Skeletal muscle satellite cell (primary cell): Measurements from ENCODE around the gene METTL27.
"Not testable (repeated sequence)": the region's sequence is repeated elsewhere in the genome, so short reads cannot be mapped to it uniquely, and the experiment has no call there.

ENCODE experiments used
- H3K27me3 ChIP-seq: 2 replicates; pipeline ENCODE4 v1.7.0; 2013; ENCODE audit warnings: low read length; ENCODE audit not compliant: control insufficient read depth, insufficient read depth
- H3K36me3 ChIP-seq: 2 replicates; pipeline ENCODE4 v1.7.0; 2013; ENCODE audit warnings: mild to moderate bottlenecking, control low read depth, low read length; ENCODE audit not compliant: insufficient read depth
- H3K4me1 ChIP-seq: 2 replicates; pipeline ENCODE4 v1.7.0; 2013; ENCODE audit warnings: low read length; ENCODE audit not compliant: control insufficient read depth, insufficient read depth
- H3K4me2 ChIP-seq: 2 replicates; pipeline ENCODE4 v1.7.0; 2013; ENCODE audit warnings: mild to moderate bottlenecking, low read length
- H3K4me3 ChIP-seq: 2 replicates; pipeline ENCODE4 v1.7.0; 2013; ENCODE audit warnings: low read length
- H3K9ac ChIP-seq: 2 replicates; pipeline ENCODE4 v1.7.0; 2013; ENCODE audit warnings: mild to moderate bottlenecking, low read depth, low read length, moderate library complexity
- H3K9me3 ChIP-seq: replicated peaks from 2 replicates; pipeline ENCODE4 v1.7.0; 2013; ENCODE audit warnings: mild to moderate bottlenecking, control low read depth, low read length

METTL27 gene

DNA sequence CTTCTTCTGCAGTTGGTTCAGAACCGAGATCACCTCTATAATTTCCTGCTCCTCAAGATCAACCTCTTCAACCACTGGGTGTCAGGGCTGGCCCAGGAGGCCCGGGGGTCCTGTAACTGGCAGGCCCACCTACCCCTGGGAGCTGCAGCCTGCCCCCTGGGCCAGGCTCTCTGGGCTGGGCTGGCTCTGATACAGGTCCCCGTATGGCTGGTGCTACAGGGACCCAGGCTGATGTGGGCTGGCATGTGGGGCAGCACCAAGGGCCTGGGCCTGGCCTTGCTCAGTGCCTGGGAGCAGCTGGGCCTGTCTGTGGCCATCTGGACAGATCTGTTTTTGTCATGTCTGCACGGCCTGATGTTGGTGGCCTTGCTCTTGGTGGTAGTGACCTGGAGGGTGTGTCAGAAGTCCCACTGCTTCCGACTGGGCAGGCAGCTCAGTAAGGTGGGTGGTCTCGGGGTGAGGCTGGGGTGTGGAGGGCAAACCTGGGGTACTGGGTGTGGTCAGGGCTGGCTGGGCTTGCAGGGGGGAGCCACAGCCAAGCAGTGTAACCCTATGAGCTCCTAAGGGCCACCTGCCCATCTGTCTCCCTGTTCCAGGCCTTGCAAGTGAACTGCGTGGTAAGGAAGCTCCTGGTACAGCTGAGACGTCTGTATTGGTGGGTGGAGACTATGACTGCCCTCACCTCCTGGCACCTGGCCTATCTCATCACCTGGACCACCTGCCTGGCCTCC lies 22.8 kb upstream of the METTL27 start:
- peaks cover 5% of the 10 kb centered on the region for H3K27me3 ChIP-seq

DNA sequence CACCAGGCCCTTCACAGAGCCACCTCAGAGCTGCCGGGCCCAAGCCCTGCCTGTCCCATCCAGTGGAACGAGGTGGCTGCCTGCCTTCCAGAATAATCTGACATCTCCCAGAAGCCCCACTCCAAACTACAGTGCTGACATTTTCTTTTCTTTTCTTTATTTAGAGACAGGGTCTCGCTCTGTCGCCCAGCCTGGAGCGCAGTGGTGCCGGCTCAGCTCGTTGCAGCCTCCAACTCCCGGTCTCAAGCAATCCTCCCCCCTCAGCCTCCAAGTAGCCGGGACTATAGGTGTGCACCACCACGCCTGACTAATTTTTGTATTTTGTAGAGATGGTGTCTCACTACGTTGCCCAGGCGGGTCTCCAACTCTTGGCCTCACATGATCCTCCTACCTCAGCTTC lies 19.0 kb upstream of the METTL27 start:
- no peaks in the 10 kb centered on the region for H3K9me3 ChIP-seq
- H3K4me1 ChIP-seq, result no peaks in the 10 kb centered on the region
- H3K4me3 ChIP-seq, result no peak overlapping the region
- no peak overlapping the region for H3K9ac ChIP-seq
- peaks cover 2% of the 10 kb centered on the region for H3K27me3 ChIP-seq
- H3K4me2 ChIP-seq, result no peak overlapping the region
- H3K36me3 ChIP-seq, result no peaks in the 10 kb centered on the region

More for the DNA sequence above, 22.8 kb upstream of the METTL27 start:
- Histone ChIP-seq H3K9me3 (no peaks in the 10 kb centered on the region), H3K36me3 (no peaks in the 10 kb centered on the region), H3K4me1 (no peaks in the 10 kb centered on the region), H3K9ac (no peak overlapping the region), H3K4me2 (no peak overlapping the region), H3K4me3 (no peak overlapping the region)

- H3K4me1 ChIP-seq, result no peaks in the 10 kb centered on the region
- no peaks in the 10 kb centered on the region for H3K36me3 ChIP-seq
- H3K9me3 ChIP-seq, result no peaks in the 10 kb centered on the region
- H3K9ac ChIP-seq, result no peak within 1 kb of the TSS
- peaks cover 2% of the 10 kb centered on the region for H3K27me3 ChIP-seq
- no peak within 1 kb of the TSS for H3K4me3 ChIP-seq
- no peak within 1 kb of the TSS for H3K4me2 ChIP-seq
These were observed 18.5 kb upstream of the METTL27 start, which contains the start of gene TMEM270 for GRCh38 chr7:73860859-73861258. Gene TMEM270 (plus strand): TSS chr7:73861159. CDS start chr7:73861195, 36 bp downstream.

GRCh38 chr7:73858807-73859206 lies 16.5 kb upstream of the METTL27 start:
- H3K36me3 ChIP-seq, result no peaks in the 10 kb centered on the region
- H3K4me3 ChIP-seq, result no peak overlapping the region
- no peaks in the 10 kb centered on the region for H3K9me3 ChIP-seq
- H3K9ac ChIP-seq, result no peak overlapping the region
- H3K4me2 ChIP-seq, result no peak overlapping the region
- H3K4me1 ChIP-seq, result peaks cover 3% of the 10 kb centered on the region
- H3K27me3 ChIP-seq, result peaks cover 2% of the 10 kb centered on the region

DNA sequence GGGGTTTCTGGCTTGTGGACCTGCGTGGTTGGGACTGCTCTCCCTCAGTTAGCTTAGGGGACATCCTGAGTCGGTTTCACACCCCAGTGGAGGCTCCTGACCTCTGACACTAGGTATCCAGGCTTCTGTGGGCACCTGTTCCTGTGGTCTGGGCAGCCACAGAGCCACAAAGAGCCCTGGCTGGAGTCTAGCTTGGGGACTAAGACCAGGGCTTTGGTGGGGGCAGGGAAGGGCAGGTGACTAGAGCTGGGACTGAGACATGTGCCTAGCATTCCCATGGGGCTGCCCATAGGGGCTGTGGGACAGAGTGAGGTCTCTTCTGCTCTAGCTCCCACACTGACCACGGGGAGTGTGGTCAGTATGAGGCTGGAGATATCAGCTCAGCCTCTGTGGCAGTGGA lies 14.6 kb upstream of the METTL27 start:
- Histone ChIP-seq H3K4me1 (peaks cover 8% of the 10 kb centered on the region), H3K27me3 (peaks cover 2% of the 10 kb centered on the region), H3K4me2 (no peak overlapping the region), H3K9me3 (no peaks in the 10 kb centered on the region), H3K36me3 (no peaks in the 10 kb centered on the region), H3K9ac (no peak overlapping the region), H3K4me3 (no peak overlapping the region)

- Histone ChIP-seq H3K4me2 (no peak overlapping the region), H3K9me3 (no peaks in the 10 kb centered on the region), H3K27me3 (peaks cover 2% of the 10 kb centered on the region), H3K4me1 (peaks cover 35% of the 10 kb centered on the region), H3K9ac (no peak overlapping the region), H3K4me3 (no peak overlapping the region), H3K36me3 (no peaks in the 10 kb centered on the region)
These were observed 10.2 kb upstream of the METTL27 start for GRCh38 chr7:73852500-73852899.

DNA sequence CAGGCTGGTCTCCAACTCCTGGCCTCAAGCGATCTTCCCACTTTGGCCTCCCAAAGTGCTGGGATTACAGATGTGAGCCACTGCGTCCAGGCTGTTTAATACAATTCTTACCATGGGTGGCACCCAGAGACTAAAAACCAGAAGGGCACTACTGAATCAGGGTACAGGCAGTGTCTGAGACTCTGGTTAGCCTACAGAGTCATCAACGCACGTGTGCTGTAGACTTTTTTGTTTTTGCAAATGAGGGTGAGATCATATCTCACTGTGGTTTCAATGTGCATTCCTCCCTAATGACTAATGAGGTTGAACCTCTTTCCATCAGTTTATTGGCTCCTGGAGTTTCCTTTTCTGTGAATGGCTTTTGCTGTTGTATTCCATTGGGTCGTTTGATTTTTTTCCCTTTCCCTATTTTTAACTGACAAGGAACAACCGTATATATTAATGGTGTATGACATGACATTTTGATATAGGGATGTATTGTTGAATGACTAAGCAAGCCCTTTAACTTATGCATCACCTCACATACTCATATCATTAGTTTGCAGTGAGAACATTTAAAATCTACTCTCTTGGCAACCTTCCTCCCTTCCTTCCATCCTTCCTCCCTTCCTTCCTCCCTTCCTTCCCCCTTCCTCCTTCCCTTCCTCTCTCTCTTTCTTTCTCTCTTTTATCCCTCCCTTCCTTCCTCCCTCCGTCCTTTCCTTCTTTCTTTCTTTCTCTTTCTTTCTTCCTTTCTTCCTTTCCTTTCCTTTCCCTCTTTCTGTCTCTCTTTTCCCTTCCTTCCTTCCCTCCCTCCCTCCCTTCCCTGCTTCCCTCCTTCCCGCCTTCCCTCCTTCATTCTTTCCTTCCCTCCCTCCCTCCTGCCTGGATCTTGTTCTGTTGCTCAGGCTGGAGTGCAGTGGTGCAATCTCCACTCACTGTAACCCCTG lies 9.4 kb upstream of the METTL27 start:
- no peaks in the 10 kb centered on the region for H3K27me3 ChIP-seq
- H3K9ac ChIP-seq, result peak overlapping the region; percentile 74
- H3K4me2 ChIP-seq, result peak overlapping the region; percentile 66
- no peaks in the 10 kb centered on the region for H3K9me3 ChIP-seq
- H3K4me3 ChIP-seq, result no peak overlapping the region
- peaks cover 35% of the 10 kb centered on the region for H3K4me1 ChIP-seq
- no peaks in the 10 kb centered on the region for H3K36me3 ChIP-seq

DNA sequence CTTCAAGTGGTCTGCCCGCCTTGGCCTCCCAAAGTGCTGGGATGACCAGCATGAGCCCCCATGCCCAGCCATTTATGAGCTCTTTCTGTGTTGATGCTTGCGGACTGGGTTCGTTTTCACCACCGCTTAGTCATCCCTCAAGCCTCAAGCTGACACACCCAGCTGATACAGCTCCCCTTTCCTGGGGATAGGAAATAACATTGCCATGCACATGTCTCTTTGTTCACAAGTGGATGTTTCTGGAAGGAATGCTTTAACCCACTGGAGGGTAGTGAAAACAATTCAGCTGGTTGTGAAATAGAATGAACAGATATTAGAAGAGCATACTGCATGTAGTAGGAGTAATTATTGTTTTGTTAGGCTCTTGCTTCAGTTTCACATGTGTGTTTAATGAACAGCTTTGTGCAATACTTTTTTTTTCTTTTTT lies 8.5 kb upstream of the METTL27 start:
- Histone ChIP-seq H3K9ac (peak overlapping the region; percentile 74), H3K9me3 (no peaks in the 10 kb centered on the region), H3K36me3 (no peaks in the 10 kb centered on the region), H3K4me1 (peaks cover 37% of the 10 kb centered on the region), H3K4me3 (no peak overlapping the region), H3K4me2 (peak overlapping the region; percentile 66), H3K27me3 (no peaks in the 10 kb centered on the region)

GRCh38 chr7:73847941-73848723 lies 5.8 kb upstream of the METTL27 start:
- Histone ChIP-seq H3K27me3 (no peaks in the 10 kb centered on the region), H3K36me3 (no peaks in the 10 kb centered on the region), H3K4me1 (peaks cover 44% of the 10 kb centered on the region), H3K4me2 (no peak overlapping the region), H3K9ac (no peak overlapping the region), H3K4me3 (no peak overlapping the region), H3K9me3 (no peaks in the 10 kb centered on the region)

- H3K4me3 ChIP-seq, H3K9me3 ChIP-seq, H3K4me2 ChIP-seq, H3K9ac ChIP-seq, H3K36me3 ChIP-seq, H3K27me3 ChIP-seq: not testable (repeated sequence)
- H3K4me1 ChIP-seq, result peaks cover 43% of the 10 kb centered on the region
These were observed 3.4 kb upstream of the METTL27 start for GRCh38 chr7:73845701-73846195.
